Omental fat pad (tissue), 4 donors: ENCODE measurements around the gene HBG2. TPM values are rescaled to one million over a fixed set of nuclear protein-coding genes. Genes with fewer than 3 reads are reported as not detected.

Experiments
- ATAC-seq: fragments of 150-250 bp; one replicate; pipeline ENCODE4 v1.9.1; 2016; ENCODE audit warnings: mild to moderate bottlenecking, moderate library complexity; ENCODE audit not compliant: low FRiP score
- DNase-seq: peaks from one replicate; pipeline ENCODE4 v3.0.0-alpha.2; 2019; ENCODE audit warnings: low spot score
- total RNA-seq, 4 donors: library from RNA; depleted of rRNA; stranded (reverse); fragments of >200 nt; gene quantifications; one replicate each; pipeline ENCODE4 v1.1.0, GENCODE V29; 2016
- TF ChIP-seq, protein P1 (sequence below), 3 donors: fragments of 450-650 bp; IDR thresholded peaks; one replicate each; pipeline ENCODE4 v1.5.1; 2016 to 2017; ENCODE audit warnings: antibody characterized with exemption in 3 of 3, mild to moderate bottlenecking in 3 of 3, moderate library complexity in 2 of 3

Gene HBG2
- total RNA-seq, 4 donors from 2014 or later = 2.1 TPM; not detected in 3

DNA sequence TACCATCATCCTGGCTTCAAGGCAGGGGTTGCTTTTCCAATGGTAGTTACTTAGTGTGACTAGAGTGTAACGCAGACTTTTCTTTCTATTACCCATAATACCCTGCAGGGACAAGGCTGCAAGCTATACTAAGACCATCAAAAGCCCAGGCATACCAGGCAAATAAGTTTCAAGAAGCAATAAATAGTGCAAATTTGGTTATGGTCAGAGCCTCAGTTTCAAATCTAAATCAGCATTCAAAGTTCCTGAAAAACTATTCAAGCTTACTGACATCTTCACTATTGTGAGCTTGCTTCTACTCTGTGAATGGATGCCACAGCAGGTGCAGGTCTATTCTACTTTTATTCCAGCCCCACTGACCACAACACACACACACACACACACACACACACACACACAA, 25.2 kb downstream of the HBG2 start:
- ATAC-seq (no peak), DNase-seq (no peak)
- TF ChIP-seq, protein P1, sequence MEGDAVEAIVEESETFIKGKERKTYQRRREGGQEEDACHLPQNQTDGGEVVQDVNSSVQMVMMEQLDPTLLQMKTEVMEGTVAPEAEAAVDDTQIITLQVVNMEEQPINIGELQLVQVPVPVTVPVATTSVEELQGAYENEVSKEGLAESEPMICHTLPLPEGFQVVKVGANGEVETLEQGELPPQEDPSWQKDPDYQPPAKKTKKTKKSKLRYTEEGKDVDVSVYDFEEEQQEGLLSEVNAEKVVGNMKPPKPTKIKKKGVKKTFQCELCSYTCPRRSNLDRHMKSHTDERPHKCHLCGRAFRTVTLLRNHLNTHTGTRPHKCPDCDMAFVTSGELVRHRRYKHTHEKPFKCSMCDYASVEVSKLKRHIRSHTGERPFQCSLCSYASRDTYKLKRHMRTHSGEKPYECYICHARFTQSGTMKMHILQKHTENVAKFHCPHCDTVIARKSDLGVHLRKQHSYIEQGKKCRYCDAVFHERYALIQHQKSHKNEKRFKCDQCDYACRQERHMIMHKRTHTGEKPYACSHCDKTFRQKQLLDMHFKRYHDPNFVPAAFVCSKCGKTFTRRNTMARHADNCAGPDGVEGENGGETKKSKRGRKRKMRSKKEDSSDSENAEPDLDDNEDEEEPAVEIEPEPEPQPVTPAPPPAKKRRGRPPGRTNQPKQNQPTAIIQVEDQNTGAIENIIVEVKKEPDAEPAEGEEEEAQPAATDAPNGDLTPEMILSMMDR (IDR thresholded peaks at IDR 0.05) = no peak

DNA sequence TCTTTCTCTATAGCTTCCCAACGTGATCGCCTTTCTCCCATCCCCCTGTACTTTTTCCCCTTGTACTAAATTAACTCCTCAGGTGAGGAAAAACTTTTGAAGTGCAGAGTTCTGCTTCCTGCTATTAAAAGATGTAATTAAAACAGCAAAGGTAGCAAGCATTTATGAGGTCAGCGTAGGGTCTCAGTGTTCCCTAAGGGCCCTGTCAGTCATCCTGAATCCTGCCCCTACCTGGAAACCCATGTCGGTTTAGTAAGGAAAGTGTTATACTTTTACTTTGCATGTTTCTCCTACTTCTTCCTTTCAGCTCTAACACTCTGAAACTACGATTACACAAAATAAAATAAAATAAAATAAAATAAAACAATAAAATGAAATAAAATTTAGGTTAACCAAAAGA, 26.5 kb downstream of the HBG2 start:
- ATAC-seq = no peak

DNA sequence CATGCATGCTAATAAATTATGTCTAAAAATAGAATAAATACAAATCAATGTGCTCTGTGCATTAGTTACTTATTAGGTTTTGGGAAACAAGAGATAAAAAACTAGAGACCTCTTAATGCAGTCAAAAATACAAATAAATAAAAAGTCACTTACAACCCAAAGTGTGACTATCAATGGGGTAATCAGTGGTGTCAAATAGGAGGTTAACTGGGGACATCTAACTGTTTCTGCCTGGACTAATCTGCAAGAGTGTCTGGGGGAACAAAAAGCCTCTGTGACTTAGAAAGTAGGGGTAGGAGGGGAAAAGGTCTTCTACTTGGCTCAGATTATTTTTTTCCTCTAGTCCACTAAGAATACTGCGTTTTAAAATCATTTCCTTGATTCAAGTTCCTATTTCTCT, 26.9 kb downstream of the HBG2 start:
- TF ChIP-seq, protein P1 (IDR thresholded peaks at IDR 0.05) = no peak
- no peak for DNase-seq
- no peak for ATAC-seq

More for the DNA sequence above, 26.5 kb downstream of the HBG2 start:
- TF ChIP-seq, protein P1 (IDR thresholded peaks at IDR 0.05) = no peak
- DNase-seq = no peak

DNA sequence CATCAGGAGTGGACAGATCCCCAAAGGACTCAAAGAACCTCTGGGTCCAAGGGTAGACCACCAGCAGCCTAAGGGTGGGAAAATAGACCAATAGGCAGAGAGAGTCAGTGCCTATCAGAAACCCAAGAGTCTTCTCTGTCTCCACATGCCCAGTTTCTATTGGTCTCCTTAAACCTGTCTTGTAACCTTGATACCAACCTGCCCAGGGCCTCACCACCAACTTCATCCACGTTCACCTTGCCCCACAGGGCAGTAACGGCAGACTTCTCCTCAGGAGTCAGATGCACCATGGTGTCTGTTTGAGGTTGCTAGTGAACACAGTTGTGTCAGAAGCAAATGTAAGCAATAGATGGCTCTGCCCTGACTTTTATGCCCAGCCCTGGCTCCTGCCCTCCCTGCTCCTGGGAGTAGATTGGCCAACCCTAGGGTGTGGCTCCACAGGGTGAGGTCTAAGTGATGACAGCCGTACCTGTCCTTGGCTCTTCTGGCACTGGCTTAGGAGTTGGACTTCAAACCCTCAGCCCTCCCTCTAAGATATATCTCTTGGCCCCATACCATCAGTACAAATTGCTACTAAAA, 27.8 kb downstream of the HBG2 start, which contains the start of gene HBB:
Gene HBB, minus strand, starts transcription at position 340 of the 579 bp plus-strand sequence. Its CDS starts 50 bp downstream, at position 290.
- TF ChIP-seq, protein P1 (IDR thresholded peaks at IDR 0.05) = no peak
- no peak for DNase-seq
- no peak for ATAC-seq

DNA sequence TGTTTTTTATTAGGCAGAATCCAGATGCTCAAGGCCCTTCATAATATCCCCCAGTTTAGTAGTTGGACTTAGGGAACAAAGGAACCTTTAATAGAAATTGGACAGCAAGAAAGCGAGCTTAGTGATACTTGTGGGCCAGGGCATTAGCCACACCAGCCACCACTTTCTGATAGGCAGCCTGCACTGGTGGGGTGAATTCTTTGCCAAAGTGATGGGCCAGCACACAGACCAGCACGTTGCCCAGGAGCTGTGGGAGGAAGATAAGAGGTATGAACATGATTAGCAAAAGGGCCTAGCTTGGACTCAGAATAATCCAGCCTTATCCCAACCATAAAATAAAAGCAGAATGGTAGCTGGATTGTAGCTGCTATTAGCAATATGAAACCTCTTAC, 29.1 kb downstream of the HBG2 start:
- TF ChIP-seq, protein P1 (IDR thresholded peaks at IDR 0.05) = no peak
- DNase-seq = no peak
- ATAC-seq = no peak

DNA sequence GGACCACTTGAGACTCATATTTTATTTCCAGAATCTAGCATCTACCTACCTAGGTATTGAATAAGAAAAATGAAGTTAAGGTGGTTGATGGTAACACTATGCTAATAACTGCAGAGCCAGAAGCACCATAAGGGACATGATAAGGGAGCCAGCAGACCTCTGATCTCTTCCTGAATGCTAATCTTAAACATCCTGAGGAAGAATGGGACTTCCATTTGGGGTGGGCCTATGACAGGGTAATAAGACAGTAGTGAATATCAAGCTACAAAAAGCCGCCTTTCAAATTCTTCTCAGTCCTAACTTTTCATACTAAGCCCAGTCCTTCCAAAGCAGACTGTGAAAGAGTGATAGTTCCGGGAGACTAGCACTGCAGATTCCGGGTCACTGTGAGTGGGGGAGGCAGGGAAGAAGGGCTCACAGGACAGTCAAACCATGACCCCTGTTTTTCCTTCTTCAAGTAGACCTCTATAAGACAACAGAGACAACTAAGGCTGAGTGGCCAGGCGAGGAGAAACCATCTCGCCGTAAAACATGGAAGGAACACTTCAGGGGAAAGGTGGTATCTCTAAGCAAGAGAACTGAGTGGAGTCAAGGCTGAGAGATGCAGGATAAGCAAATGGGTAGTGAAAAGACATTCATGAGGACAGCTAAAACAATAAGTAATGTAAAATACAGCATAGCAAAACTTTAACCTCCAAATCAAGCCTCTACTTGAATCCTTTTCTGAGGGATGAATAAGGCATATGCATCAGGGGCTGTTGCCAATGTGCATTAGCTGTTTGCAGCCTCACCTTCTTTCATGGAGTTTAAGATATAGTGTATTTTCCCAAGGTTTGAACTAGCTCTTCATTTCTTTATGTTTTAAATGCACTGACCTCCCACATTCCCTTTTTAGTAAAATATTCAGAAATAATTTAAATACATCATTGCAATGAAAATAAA, 29.8 kb downstream of the HBG2 start:
- DNase-seq = no peak
- TF ChIP-seq, protein P1 (IDR thresholded peaks at IDR 0.05) = no peak
- no peak for ATAC-seq
